GM21360 (cell line): ENCODE measurements around the gene SP1.
"Not testable (repeated sequence)": the region's sequence is repeated elsewhere in the genome, so short reads cannot be mapped to it uniquely, and the experiment has no call there.

ENCODE experiments used
- ATAC-seq: cut with Tn5 transposase; IDR thresholded peaks from one replicate; pipeline ENCODE4 v1.9.1; 2021; ENCODE audit warnings: mild to moderate bottlenecking, moderate library complexity; ENCODE audit not compliant: unreplicated experiment

SP1 gene

DNA sequence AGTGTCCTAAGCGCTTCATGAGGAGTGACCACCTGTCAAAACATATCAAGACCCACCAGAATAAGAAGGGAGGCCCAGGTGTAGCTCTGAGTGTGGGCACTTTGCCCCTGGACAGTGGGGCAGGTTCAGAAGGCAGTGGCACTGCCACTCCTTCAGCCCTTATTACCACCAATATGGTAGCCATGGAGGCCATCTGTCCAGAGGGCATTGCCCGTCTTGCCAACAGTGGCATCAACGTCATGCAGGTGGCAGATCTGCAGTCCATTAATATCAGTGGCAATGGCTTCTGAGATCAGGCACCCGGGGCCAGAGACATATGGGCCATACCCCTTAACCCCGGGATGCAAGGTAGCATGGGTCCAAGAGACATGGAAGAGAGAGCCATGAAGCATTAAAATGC is 31.0 kb downstream of the SP1 start:
- no peak for ATAC-seq

DNA sequence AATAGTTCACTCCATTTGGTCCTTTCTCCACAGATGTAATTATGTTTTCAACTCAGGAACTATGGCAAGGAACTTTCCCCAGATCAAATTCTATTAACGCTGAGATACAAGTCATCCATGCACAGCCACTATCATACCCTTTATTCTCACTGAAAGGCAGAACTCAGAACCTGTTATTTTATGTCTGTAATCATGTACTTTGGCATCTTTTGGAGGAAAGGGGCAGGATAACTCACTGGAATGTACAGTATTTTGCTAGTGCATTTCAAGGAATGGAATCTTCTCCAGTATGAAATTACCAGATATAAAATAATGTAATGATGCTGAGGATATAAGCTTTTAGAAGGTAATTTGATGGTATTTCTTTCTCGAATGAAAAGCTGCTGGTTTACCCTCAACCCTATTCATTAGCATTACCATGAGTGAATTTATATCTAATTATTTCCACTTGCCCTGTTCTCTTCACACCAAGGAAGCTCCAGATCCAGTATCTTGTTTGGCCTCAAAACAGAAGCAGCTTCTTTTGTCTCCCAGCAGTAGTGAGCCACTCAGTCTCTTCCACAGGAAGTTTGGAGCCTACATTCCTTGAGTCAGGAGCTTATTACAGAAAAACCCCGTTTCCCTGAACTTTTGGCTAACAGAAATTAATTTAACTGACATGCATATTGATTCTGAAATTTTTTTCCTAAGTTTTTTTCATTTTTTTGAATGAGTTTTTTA is 33.7 kb downstream of the SP1 start:
- ATAC-seq = no peak

DNA sequence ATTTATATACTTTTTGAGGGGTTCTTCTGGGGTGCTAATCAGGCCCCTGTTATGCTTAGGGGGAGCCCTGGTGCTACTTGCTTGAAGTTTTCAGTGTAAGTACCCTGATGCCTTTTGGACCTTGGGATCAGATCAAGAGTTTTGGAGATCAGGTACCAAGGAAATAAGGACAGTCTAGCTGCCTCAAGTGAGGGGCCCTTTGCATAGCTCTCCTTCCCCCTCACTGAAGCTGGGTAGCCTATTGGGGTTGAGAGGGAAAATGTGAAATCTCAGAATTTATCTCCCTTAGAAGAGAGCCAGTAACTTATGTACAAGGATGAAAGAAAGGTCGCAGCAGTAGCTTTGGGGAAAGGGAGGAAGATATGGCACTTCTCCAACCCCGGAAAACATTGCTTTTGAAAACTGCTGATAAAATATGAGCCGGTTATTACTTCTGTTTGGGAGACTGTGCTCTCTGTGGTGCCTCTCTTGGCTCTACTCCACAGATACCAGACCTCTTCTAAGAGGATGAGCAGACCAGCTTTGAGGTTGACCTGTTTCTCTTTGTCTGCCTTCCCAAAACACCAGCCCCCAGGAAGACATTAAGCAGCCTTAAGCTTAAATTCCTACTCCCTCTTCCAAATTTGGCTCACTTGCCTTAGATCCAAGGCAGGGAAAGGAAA is 34.9 kb downstream of the SP1 start:
- no peak for ATAC-seq

DNA sequence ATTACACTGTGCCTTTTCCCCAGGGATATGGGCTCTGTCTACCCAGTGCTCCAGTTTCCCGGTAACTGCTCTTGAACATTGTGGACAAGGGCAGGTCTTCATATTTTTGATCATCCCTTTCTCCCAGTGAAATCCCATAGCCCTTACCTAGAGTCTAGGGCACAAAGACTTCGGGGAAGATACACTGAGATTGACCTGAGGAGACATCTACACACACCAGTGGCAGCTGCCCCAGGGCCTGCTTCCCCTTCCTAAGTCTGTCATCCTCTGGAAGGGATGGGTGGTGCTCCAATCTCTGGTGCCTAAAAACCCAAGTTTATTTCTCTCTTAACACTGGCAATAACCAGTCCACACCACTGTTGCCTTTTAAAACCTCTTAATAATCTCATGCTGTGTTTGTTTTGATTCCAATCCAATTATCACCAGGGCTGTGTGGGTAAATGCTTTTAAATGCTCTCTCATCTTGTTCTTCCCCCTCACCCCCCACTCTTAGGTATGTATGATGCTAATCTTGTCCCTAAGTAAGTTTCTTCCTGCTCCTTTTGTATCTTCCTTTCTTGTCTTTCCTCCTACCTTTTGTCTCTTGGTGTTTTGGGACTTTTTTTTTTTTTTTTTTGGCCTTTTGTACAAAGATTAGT is 35.9 kb downstream of the SP1 start:
- not testable (repeated sequence) for ATAC-seq

DNA sequence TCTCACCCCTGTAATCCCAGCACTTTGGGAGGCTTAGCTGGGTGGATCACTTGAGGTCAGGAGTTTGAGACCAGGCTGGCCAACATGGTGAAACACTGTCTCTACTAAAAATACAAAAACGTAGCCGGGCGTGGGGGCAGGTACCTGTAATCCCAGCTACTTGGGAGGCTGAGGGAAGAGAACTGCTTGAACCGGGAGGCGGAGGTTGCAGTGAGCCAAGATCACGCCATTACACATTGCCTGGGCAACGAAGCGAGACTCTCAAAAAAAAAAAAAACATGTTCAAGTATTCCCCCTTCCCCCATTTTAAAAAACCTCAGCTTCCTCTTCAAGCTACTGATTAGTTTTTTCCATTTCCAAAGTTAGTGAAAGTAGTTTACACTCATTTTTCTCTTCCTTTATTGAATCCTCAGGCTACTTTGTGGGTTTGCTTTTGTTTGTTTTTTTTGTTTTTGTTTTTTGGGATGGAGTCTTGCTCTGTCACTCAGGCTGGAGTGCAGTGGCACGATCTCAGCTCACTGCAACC is 37.4 kb downstream of the SP1 start:
- ATAC-seq = not testable (repeated sequence)

DNA sequence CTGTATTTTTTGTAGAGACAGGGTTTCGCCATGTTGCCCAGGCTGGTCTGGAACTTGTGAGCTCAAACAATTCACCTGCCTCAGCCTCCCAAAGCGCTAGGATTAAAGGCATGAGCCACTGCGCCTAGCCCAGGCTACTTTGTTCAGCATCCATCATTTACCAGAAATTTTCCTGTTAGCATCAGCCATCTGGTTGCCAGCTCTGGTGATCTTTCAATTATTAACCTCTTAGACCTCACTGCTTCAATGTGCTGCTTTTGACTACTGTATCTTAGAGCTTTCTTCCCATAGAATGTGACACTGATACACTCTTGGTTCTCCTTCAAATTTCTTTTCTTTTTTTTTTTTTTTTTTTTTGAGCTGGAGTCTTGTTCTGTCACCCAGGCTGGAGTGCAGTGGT is 38.2 kb downstream of the SP1 start:
- ATAC-seq = no peak

DNA sequence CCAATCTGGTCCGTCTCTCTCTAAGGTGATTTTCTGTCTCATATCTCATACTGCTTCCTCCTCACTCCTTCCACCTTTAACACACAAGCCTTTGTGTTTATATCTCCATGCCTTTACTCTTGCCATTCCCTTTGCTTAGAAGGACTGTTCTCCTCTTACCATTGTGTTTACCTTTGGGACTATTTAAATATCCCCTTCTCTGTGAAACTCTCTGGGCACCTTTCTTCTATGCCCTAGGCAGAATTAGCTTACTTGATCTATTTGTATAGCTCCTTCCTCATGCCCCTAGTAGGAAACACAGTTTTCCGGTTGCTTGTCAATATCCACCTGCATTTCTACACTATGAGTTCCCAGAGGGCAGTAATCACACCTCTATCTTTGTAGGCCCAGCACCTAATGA is 39.8 kb downstream of the SP1 start:
- no peak for ATAC-seq

DNA sequence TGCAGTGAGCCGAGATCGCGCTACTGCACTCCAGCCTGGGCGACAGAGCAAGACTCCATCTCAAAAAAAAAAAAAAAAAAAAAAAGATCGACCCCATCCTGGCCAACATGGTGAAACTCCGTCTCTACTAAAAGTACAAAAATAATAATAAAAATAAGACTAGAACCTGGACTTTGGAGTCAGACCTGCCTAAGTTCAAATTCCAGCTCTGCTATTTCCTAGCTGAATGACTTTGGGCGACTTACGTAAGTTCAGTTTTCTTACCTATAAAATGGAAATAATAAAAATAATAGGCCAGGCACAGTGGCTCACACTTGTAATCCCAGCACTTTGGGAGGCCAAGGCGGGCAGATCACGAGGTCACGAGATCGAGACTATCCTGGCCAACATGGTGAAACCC is 42.3 kb downstream of the SP1 start:
- not testable (repeated sequence) for ATAC-seq

DNA sequence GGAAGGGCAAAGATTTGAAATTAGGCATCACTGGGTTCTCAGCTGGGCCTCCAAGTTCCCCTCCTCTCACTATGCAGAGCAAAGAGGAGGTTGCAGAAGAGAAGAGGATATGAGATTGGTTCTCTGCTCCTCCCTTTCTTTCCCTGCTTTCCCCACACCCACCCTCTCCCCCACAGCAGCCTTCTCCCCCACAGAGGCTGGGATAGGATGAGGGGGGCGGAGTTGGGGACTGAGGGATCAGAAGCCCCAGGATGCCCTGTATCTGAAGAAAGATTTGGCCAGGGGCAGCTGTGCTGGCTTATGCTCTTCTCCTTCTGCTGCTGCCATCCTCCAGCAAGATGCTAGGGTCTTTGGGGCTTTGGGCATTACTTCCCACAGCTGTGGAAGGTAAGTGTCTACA is 43.6 kb downstream of the SP1 start, which contains the start of gene AMHR2:
Gene AMHR2 (plus strand): TSS at position 259 of the 400 bp plus-strand sequence. CDS start 80 bp downstream, at position 339.
- no peak for ATAC-seq

DNA sequence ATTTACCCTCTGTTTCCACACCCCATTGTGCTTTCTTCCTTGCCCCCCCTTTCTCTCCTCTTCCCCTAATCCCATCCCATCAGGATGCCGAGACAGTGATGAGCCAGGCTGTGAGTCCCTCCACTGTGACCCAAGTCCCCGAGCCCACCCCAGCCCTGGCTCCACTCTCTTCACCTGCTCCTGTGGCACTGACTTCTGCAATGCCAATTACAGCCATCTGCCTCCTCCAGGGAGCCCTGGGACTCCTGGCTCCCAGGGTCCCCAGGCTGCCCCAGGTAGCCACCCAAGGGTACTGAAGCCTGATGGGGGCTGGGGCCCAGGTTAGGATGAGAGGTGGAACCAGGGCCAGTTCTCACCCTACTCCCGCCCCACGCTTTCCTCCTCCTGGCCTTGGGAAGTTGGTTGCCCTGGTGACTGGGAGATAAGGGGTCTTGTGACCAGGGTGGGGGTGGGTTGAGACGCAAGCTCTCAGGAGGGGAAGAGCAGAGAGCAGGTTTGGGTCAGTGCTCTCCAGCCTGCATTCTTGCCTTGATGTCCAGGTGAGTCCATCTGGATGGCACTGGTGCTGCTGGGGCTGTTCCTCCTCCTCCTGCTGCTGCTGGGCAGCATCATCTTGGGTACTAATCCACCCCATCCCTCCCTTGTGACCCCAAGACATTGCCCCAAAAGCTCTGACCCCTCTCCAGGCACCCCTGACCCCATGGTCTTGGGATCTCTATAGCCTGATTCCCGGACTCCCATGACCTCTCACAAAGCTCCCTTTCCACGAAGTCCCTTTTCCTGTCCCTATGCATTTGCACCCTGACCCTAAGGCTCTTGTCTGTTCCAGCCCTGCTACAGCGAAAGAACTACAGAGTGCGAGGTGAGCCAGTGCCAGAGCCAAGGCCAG is 44.9 kb downstream of the SP1 start:
- no peak for ATAC-seq

DNA sequence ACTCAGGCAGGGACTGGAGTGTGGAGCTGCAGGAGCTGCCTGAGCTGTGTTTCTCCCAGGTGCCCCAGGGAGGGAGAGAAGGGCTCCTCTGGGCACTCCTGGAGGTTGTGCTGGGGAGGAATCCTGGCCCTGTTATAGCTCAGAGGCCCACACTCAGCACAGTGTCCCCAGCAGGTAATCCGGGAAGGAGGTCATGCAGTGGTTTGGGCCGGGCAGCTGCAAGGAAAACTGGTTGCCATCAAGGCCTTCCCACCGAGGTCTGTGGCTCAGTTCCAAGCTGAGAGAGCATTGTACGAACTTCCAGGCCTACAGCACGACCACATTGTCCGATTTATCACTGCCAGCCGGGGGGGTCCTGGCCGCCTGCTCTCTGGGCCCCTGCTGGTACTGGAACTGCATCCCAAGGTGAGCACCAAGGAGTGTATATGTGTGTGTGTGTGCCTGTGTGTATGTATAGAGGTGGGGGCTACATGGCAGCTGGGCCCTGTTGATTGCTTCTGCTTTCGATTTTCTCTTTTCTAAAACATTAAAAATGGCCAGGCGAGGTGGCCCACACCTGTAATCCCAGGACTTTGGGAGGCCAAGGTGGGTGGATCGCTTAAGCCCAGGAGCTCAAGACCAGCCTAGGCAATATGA is 45.7 kb downstream of the SP1 start:
- ATAC-seq = no peak

DNA sequence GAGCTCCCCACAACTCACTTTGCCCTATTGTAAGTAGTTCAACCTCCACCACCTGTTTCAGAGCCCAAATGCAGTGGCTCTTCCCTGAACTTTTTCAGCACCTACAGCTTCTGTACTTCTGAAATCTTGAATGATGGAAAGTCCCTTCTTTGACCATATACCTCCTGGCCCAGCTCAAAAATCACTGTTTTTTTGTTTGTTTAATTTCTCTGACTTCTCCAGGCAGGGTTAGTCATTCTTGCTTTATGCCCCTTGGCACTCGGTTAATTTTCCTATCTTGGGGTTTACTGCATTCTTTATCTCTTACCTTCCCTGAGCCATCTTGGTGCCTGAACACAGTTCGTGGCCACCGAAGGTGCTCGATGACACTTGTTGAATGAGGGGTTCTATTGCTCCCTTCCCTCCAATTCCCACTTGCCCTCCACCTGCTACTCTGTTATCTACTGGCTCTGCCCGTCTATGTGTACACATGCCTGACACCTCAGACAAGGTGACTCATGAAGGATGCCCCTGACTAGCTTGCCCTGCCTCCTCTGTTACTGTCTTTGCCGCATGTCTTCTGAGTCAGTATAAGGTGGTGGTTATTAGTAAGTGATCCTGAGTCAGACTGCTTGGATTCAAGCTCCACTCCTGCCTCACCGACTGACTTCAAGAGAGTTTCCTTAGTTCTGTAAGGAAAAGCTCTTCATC is 48.1 kb downstream of the SP1 start:
- ATAC-seq = no peak

DNA sequence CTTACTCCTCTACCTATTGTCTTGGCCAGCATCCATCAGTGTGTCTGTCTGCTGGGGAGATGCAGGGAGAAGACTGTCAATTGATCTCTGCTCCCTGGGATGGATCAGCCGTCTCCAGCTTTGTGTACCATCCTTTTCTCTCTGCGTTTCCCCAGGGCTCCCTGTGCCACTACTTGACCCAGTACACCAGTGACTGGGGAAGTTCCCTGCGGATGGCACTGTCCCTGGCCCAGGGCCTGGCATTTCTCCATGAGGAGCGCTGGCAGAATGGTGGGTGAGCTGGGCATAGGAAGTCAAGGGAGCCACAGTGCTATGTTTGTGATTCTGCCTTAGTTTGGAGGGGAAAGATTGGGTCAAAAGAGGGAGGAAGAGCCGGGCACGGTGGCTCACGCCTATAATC is 48.8 kb downstream of the SP1 start:
- ATAC-seq = no peak

DNA sequence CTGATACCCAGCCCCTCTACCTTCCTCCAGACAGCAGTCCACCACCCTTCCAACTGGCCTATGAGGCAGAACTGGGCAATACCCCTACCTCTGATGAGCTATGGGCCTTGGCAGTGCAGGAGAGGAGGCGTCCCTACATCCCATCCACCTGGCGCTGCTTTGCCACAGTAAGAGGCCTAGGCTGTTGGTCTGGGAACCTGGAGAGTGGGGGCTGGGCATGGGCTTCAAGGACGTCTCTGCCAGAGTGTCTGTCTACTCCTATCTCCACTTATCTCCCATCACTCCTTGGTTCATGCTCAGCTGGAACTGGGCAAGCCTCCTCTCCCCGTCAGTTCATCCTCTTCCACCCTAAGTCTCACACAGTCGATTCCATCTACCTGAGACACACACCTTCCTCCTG is 50.1 kb downstream of the SP1 start:
- ATAC-seq = no peak

DNA sequence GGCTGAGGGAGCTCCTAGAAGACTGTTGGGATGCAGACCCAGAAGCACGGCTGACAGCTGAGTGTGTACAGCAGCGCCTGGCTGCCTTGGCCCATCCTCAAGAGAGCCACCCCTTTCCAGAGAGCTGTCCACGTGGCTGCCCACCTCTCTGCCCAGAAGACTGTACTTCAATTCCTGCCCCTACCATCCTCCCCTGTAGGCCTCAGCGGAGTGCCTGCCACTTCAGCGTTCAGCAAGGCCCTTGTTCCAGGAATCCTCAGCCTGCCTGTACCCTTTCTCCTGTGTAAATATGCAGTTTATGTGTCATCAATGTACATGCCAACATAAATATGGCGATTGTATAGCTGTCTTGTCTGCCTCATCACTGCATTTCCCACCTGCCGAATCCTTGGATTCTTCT is 51.2 kb downstream of the SP1 start:
- no peak for ATAC-seq

DNA sequence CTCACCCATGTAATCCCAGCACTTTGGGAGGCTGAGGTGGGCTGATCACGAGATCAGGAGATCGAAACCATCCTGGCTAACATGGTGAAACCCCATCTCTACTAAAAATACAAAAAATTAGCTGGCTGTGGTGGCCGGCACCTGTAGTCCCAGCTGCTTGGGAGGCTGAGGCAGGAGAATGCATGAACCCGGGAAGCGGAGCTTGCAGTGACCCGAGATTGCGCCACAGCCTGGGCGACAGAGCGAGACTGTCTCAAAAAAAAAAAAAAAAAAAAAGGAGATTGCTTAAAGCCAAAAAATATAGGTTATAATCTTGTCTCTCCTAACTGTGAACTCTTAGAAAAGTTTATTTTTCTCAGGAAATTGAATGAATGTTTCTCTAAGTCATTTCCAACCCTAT is 55.4 kb downstream of the SP1 start:
- not testable (repeated sequence) for ATAC-seq

DNA sequence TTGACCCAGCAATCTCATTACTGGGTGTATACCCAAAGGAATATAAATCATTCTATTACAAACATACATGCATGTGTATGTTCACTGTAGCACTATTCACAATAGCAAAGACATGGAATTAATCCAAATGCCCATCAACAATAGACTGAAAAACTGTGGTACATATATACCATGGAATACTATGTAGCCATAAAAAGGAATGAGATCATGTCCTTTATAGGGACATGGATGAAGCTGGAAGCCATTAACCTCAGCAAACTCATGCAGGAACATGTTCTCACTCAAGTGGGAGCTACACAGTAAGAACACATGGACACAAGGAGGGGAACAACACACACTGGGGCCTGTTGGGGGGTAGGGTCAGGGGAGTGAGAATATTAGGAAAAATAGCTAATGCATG is 59.6 kb downstream of the SP1 start:
- ATAC-seq = not testable (repeated sequence)

DNA sequence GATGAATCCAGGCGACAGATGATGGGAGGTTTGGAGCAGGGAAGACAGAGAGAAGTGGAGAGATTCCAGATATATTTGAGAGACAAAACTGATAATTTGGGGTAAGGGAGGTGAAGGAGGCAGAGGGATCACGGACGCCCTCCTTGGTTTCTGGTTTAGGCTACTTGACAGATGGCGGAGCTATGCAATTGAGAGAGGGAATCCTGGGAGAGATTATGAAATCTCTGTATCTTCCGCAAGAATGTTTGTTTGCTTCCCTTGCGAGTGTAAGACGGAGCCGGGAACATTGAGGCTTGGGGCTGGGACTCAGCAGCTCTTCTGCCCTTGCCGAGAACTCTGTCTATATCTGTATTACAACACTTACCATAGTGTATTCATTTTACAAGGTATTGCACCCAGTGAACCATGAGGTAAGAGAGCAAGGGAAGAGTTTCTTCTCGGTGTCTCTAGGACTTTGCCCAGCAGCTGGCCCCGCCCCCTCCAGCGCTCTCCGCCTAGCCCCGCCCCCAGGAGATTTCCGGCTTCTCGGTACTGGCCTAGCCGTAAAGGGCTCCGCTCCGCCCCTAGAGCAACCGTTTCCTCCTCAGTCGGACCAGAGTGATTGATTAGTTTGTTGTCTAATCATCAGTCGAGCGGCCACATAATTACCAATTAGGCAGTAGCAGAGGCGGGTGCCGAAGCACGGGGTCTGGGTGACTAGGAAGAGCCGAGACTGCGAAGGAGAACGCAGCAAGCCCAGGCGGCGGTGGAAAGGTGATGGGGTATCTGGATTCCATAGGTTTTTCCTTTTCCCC is 61.3 kb downstream of the SP1 start, which contains the start of gene PRR13:
Gene PRR13 (plus strand): TSS at position 695 of the 794 bp plus-strand sequence. CDS start 981 bp downstream, outside the sequence.
- peak; percentile 95 for ATAC-seq

DNA sequence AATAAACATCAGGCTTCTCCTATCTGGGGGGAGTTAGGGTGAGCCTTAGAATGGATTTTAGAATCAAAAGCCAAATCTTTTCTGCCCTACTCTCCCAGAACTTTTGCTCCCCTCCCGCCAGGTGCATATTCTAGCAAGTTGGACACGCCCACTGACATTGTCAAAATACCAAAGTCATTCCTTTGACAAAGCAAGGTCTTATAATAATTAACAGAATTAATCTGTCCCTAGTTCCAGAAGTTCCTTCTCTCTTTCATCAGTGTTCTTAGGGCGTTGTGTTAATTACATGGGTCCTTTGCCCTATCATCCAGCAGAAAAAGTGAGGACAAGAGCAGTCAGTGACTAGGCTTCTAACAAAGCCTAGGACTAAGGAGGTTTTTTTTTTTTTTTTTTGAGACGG is 64.0 kb downstream of the SP1 start:
- no peak for ATAC-seq
